HCT116 (cell line): Measurements from ENCODE around the gene TCF7L1. TPM values are rescaled to one million over a fixed set of nuclear protein-coding genes. Genes with fewer than 3 reads are reported as not detected.

Experiments
- ATAC-seq: fragments of 200-7000 bp; cut with Tn5 transposase; 2 replicates; pipeline ENCODE4 v1.9.1; 2020; ENCODE audit warnings: mild to moderate bottlenecking, moderate library complexity
- BruUV-seq: library from RNA; stranded (reverse); fragments of 400-500 nt; replicated peaks from 2 replicates; lab custom pipeline; 2021; lab: Mats Ljungman, UMichigan
- CTCF ChIA-PET: fragments of 300-600 bp; sonication (Branson Sonifier 250); formaldehyde crosslinking; loops from one replicate; lab custom pipeline; 2021; ENCODE audit warnings: antibody characterized with exemption; lab: Charles Lee
- POLR2A ChIA-PET: fragments of 300-600, 350-600 bp; sonication (Branson Sonifier 250); formaldehyde crosslinking; loops from one replicate; lab custom pipeline; 2021; ENCODE audit warnings: antibody characterized with exemption; lab: Charles Lee
- RAD21 ChIA-PET, 2 experiments: fragments of 300-600 bp; sonication (Branson Sonifier 250); formaldehyde crosslinking; loops; one replicate each; lab custom pipeline; 2023; ENCODE audit warnings: low total read pairs in 2 of 2; ENCODE audit not compliant: uncharacterized antibody in 2 of 2, unreplicated experiment in 2 of 2, low non-redundant PET in 1 of 2; lab: Charles Lee
- DNase-seq: peaks from one replicate; pipeline ENCODE4 v3.0.0-alpha.2; 2010; ENCODE audit warnings: low read depth, low spot score
- H2AFZ ChIP-seq: fragments of 200-600 bp; shearing (Covaris generic), sonication (generic); 2 replicates; pipeline ENCODE4 v1.6.1; 2017; ENCODE audit warnings: low read depth, mixed run types, mixed read lengths, antibody characterized with exemption, low read length; ENCODE audit not compliant: poor library complexity, severe bottlenecking
- H3K27ac ChIP-seq: 2 replicates; pipeline ENCODE4 v1.5.1; 2012; ENCODE audit warnings: low read depth, low read length
- H3K27me3 ChIP-seq: fragments of 200-600 bp; sonication (generic); 2 replicates; pipeline ENCODE4 v1.6.1; 2016; ENCODE audit warnings: mixed run types, low read length, mixed read lengths; ENCODE audit not compliant: insufficient read depth
- H3K36me3 ChIP-seq, 2 experiments: fragments of 200-500 bp in 1 of 2; fragments of 200-600 bp in 1 of 2; sonication (Bioruptor generic) in 1 of 2; sonication (generic) in 1 of 2; 2 replicates each; pipeline versions ENCODE4 v1.5.1 to v1.6.1; 2014 to 2016; ENCODE audit warnings: low read length in 2 of 2, inconsistent platforms in 1 of 2, mixed read lengths in 1 of 2, mixed run types in 1 of 2; ENCODE audit not compliant: insufficient read depth in 2 of 2, control insufficient read depth in 1 of 2
- H3K4me1 ChIP-seq, 2 experiments: fragments of 200-600 bp in 1 of 2; sonication (generic) in 1 of 2; 2 replicates each; pipeline versions ENCODE4 v1.5.1 to v1.6.1; 2012 to 2017; ENCODE audit warnings: low read length in 2 of 2, inconsistent platforms in 1 of 2, mild to moderate bottlenecking in 1 of 2, mixed read lengths in 1 of 2, mixed run types in 1 of 2, moderate library complexity in 1 of 2; ENCODE audit not compliant: insufficient read depth in 2 of 2, control insufficient read depth in 1 of 2
- H3K4me2 ChIP-seq: fragments of 200-600 bp; sonication (generic); 2 replicates; pipeline ENCODE4 v1.6.1; 2017; ENCODE audit warnings: mixed run types, low read length, mixed read lengths
- H3K4me3 ChIP-seq, 2 experiments: fragments of 200-600 bp in 1 of 2; sonication (generic) in 1 of 2; replicated peaks in 1 of 2; 2 replicates each; pipeline ENCODE4 v1.5.1; 2011 to 2016; ENCODE audit warnings: low read length in 2 of 2, control low read depth in 1 of 2, low read depth in 1 of 2, mild to moderate bottlenecking in 1 of 2, mixed read lengths in 1 of 2, mixed run types in 1 of 2
- H3K79me2 ChIP-seq: fragments of 200-600 bp; sonication (generic); 2 replicates; pipeline ENCODE4 v1.6.1; 2017; ENCODE audit warnings: mild to moderate bottlenecking, mixed run types, low read length, moderate library complexity, mixed read lengths; ENCODE audit not compliant: insufficient read depth
- H3K9ac ChIP-seq: fragments of 200-600 bp; sonication (generic); 2 replicates; pipeline ENCODE4 v1.6.1; 2016; ENCODE audit warnings: low read length, mixed read lengths
- H3K9me2 ChIP-seq: fragments of 200-600 bp; sonication (generic), shearing (Covaris generic); 2 replicates; pipeline ENCODE4 v1.6.1; 2017; ENCODE audit warnings: mixed run types, mild to moderate bottlenecking, moderate library complexity; ENCODE audit not compliant: insufficient read depth
- H3K9me3 ChIP-seq, 2 experiments: fragments of 200-500 bp in 1 of 2; fragments of 200-600 bp in 1 of 2; sonication (Bioruptor generic) in 1 of 2; sonication (generic) in 1 of 2; 2 replicates each; pipeline ENCODE4 v1.6.1; 2014 to 2017; ENCODE audit warnings: low read length in 2 of 2, mixed read lengths in 2 of 2, inconsistent platforms in 1 of 2, low read depth in 1 of 2, mild to moderate bottlenecking in 1 of 2, mixed run types in 1 of 2, moderate library complexity in 1 of 2; ENCODE audit not compliant: control insufficient read depth in 1 of 2, insufficient read depth in 1 of 2
- H4K20me1 ChIP-seq: fragments of 200-600 bp; sonication (generic), shearing (Covaris generic); 2 replicates; pipeline ENCODE4 v1.6.1; 2017; ENCODE audit warnings: mixed run types, mild to moderate bottlenecking, moderate library complexity; ENCODE audit not compliant: insufficient read depth
- ATF3 ChIP-seq: IDR thresholded peaks from 2 replicates; pipeline ENCODE4 v1.6.1; 2012
- CBX3 ChIP-seq: IDR thresholded peaks from 2 replicates; pipeline ENCODE4 v1.6.1; 2012; ENCODE audit warnings: low read depth
- CTCF ChIP-seq, 3 experiments: fragments of 200-600 bp in 1 of 3; sonication (generic) in 1 of 3; IDR thresholded peaks in 2 of 3; conservative IDR thresholded peaks in 1 of 3; 2 replicates each; pipeline ENCODE4 v1.5.1; 2012 to 2017; ENCODE audit warnings: low read depth in 2 of 3, low read length in 2 of 3, antibody characterized with exemption in 1 of 3, borderline replicate concordance in 1 of 3, control low read depth in 1 of 3, mild to moderate bottlenecking in 1 of 3, mixed read lengths in 1 of 3, mixed run types in 1 of 3, moderate library complexity in 1 of 3; ENCODE audit not compliant: insufficient read depth in 1 of 3
- ELF1 ChIP-seq: IDR thresholded peaks from 2 replicates; pipeline ENCODE4 v1.6.1; 2012; ENCODE audit warnings: low read depth, borderline replicate concordance
- EZH2 ChIP-seq: fragments of 200-600 bp; sonication (generic); IDR thresholded peaks from 2 replicates; pipeline ENCODE4 v1.6.1; 2017; ENCODE audit warnings: antibody characterized with exemption, mixed run types
- EZH2phosphoT487 ChIP-seq: fragments of 200-600 bp; IDR thresholded peaks from 2 replicates; pipeline ENCODE4 v1.6.1; 2018; ENCODE audit warnings: antibody characterized with exemption, borderline replicate concordance
- FOSL1 ChIP-seq: IDR thresholded peaks from 2 replicates; pipeline ENCODE4 v1.6.1; 2012; ENCODE audit warnings: low read depth
- JUND ChIP-seq: IDR thresholded peaks from 2 replicates; pipeline ENCODE4 v1.6.1; 2012
- MAX ChIP-seq: IDR thresholded peaks from 2 replicates; pipeline ENCODE4 v1.6.1; 2012
- POLR2A ChIP-seq: IDR thresholded peaks from 2 replicates; pipeline ENCODE4 v1.7.0; 2011; ENCODE audit warnings: borderline replicate concordance; ENCODE audit not compliant: insufficient read depth, insufficient read length; ENCODE audit errors: extremely low read depth
- POLR2AphosphoS5 ChIP-seq: IDR thresholded peaks from 2 replicates; pipeline ENCODE4 v1.6.1; 2011; ENCODE audit warnings: mild to moderate bottlenecking, low read depth, low read length, moderate library complexity
- RAD21 ChIP-seq: IDR thresholded peaks from 2 replicates; pipeline ENCODE4 v1.6.1; 2012; ENCODE audit warnings: low read depth, mild to moderate bottlenecking
- SP1 ChIP-seq: IDR thresholded peaks from 2 replicates; pipeline ENCODE4 v1.6.1; 2012; ENCODE audit warnings: low read depth
- SRF ChIP-seq: IDR thresholded peaks from 2 replicates; pipeline ENCODE4 v1.6.1; 2012; ENCODE audit warnings: low read depth
- TCF7L2 ChIP-seq: IDR thresholded peaks from 2 replicates; pipeline ENCODE4 v1.7.0; 2011; ENCODE audit warnings: borderline replicate concordance, inconsistent platforms; ENCODE audit not compliant: insufficient read depth, insufficient read length; ENCODE audit errors: extremely low read depth
- YY1 ChIP-seq: IDR thresholded peaks from 2 replicates; pipeline ENCODE4 v1.6.1; 2011; ENCODE audit warnings: low read length, low read depth, moderate library complexity, mild to moderate bottlenecking; ENCODE audit not compliant: insufficient replicate concordance; ENCODE audit errors: extremely low read depth
- ZFX ChIP-seq: fragments of 450-650 bp; IDR thresholded peaks from 2 replicates; pipeline ENCODE4 v1.6.1; 2017
- ZNF274 ChIP-seq: fragments of 200-500 bp; sonication (Bioruptor generic); IDR thresholded peaks from 2 replicates; pipeline ENCODE4 v1.6.1; 2014; ENCODE audit warnings: mild to moderate bottlenecking, low read depth, low read length, inconsistent platforms
- intact Hi-C: fragments of 100-400 bp; cut with micrococcal nuclease; formaldehyde crosslinking; loops from 2 replicates; pipeline ENCODE4 v1.10.0; 2022
- total RNA-seq: library from RNA; stranded (reverse); gene quantifications from one replicate; pipeline ENCODE4 v1.2.1, GENCODE V29; 2021; ENCODE audit not compliant: unreplicated experiment

TCF7L1 gene
- total RNA-seq, 1 experiment from 2014 or later = 10.3 TPM

GRCh38 chr2:85134896-85135659, 1.9 kb downstream of the TCF7L1 start:
- Histone ChIP-seq H3K4me3 (no peak overlapping the region), H3K9me3 (no peaks in the 10 kb centered on the region), H3K9ac (no peak overlapping the region), H3K27me3 (no peaks in the 10 kb centered on the region), H3K36me3 (no peaks in the 10 kb centered on the region), H4K20me1 (no peaks in the 10 kb centered on the region), H3K4me2 (no peak overlapping the region), H3K9me2 (no peaks in the 10 kb centered on the region), H3K27ac (no peak overlapping the region), H3K4me1 (peaks cover 12 to 22% of the 10 kb centered on the region in 2 experiments; a peak in 3 of 4 replicates), H2AFZ (no peak overlapping the region), H3K79me2 (no peaks in the 10 kb centered on the region; the same call in 1 of the 2 replicates)
- CTCF ChIA-PET = no interaction called here
- no peak for DNase-seq
- TF ChIP-seq POLR2AphosphoS5 (no peak), SRF (no peak), ZNF274 (no peak), JUND (no peak), ELF1 (no peak), MAX (no peak), ATF3 (no peak), SP1 (no peak), POLR2A (no peak), ZFX (no peak), RAD21 (no peak), CTCF (IDR thresholded peaks at IDR 0.05 in 2 of 3, conservative IDR thresholded peaks at IDR 0.05 in 1 of 3; ENCODE audit: borderline replicate concordance in 1 of 3, insufficient read depth in 1 of 3, low read depth in 2 of 3, low read length in 2 of 3) (no peak), EZH2phosphoT487 (no peak), EZH2 (no peak), CBX3 (no peak), TCF7L2 (no peak), YY1 (no peak), FOSL1 (no peak)
- RAD21 ChIA-PET = no interaction called here
- intact Hi-C loops = loop anchor here (5.0 kb wide), 1 partner anchor 68 kb away; no protein-coding TSS in a partner anchor
- BruUV-seq = no TSS peak
- POLR2A ChIA-PET = no interaction called here
- ATAC-seq = no peak
